GM19043 (cell line): Measurements from ENCODE around the gene KIF5B.
"Not testable (repeated sequence)": the region's sequence is repeated elsewhere in the genome, so short reads cannot be mapped to it uniquely, and the experiment has no call there.

Experiments
- ATAC-seq: cut with Tn5 transposase; IDR thresholded peaks from one replicate; pipeline ENCODE4 v1.9.1; 2021; ENCODE audit warnings: low read depth; ENCODE audit not compliant: unreplicated experiment

Gene KIF5B

DNA sequence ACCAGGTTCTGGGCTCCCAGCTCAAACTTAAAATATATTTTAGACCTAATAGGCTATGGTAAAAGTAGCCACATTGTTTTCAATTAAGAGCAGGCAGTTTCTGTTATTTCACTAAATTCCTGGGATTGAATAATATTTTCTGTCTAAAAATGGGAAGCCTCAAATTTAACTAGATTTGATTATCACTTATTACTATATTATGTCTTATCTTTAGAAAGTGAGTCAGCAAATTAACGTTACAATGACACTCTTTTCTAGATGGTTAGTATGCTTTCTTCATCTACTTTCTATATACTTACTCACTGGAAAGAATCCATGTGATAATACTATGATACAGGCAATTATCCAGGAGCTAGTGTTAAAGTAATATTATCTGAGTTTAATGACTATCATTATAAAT, 27.5 kb downstream of the KIF5B start:
- no peak for ATAC-seq

DNA sequence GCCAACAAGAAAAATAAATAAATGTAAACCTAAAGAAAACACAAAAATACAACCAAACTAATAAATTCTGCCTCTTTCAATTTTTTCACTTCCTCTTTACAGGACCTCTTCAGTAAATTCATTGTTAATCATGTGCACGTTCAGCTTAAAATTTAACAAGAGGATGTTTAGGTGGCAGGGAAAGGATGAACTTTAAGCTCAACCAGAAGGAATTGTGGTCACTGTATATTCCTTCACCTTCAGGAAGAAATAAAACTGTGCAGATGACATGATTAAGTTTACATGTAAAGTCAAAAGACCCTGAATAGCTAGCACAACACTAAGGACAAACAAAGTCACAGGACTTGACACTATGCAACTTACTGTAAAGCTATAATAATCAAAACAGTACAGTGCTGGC, 33.0 kb downstream of the KIF5B start:
- no peak for ATAC-seq

DNA sequence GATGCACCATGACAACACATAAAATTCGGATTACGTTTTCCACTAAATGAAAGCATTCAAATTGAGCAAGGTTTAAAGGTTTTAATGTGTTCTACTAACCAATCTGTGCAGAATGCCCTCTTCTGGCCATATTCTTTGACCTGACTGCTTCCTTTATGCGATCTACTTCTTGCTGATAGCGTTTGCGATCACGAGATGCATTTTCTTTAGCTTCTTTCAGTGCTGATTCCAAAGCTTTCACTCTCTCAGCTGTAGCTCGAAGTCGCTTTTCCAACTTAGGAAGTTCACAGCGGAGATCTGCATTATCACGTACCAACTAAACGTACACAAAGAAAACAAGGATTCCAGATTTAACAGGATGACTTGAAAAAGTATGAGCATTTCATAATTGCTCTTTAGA, 39.2 kb downstream of the KIF5B start:
- ATAC-seq: no peak

DNA sequence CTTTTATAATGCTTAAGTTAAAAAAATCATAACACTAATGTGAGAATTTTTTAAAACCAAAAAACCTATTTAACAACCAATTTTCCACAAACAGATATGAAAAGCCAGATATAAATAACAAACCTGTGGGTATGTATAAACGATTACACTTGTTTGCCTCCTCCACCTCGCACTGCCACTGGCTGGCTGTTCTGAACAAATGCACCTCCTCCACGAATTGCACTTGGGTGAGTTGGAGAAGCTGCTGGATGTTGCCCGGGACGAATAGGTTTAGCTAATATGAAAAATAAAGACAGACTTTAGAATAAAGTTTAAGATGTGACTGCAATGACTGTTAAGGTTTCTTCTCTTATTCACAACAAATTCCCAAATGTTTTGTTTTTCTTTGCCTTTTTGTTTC, 40.8 kb downstream of the KIF5B start:
- no peak for ATAC-seq

DNA sequence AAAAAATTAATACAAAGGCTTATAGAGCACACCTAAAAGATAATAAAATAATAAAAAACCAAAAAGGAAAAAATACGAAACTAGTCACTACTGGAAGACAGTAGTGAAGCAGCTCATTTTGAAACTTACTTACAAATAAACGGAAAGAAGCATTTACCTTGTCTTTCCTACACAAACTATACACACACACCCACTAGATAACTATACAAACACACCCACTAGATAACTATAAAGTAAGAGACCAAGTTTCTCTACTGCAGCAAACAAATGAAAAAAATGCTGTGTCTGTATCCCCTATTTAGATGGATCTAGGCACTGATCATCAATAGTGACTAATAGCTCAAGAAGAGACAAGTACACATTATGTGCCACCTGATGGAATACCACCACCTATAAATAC, 49.2 kb downstream of the KIF5B start:
- no peak for ATAC-seq

DNA sequence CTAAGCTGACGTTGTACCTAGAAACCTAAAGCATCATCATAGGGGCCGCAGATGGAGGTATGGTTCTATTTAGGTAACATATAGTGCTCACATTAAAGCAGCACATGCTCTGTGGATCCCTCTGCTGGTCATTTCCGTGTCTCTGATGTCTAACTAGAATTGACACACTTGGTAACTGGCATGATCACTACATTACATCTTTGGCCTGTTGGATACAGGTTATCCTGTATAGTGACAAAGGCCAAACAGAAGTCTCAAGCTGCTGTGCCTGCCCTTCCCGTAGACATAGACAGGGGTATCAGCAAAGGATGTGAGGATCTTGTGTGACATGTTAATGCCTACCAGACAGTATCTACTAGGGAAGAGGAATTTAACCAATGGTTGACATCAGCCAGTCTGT, 51.2 kb downstream of the KIF5B start:
- peak; percentile 66 for ATAC-seq

DNA sequence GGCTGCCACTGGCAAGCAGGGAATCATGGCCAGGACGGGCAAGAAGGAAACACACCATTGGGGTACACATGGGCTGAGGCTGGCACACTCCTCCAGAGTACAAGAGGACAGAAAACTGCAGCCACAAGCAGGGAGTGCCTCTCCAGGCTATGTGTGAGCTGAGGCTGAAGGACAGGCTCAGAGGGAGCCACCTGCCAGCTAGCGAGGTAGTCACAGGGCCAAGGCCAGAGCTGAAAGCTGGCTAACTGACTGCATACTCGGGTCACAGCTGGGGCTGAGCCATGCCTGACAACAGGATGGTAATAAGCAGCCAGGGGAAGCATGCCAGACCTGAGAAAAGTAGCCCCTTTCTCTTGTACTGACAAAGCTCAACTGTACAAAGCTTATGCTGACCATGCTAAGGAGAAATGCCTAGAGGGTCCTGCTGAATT, 52.0 kb downstream of the KIF5B start:
- no peak for ATAC-seq

DNA sequence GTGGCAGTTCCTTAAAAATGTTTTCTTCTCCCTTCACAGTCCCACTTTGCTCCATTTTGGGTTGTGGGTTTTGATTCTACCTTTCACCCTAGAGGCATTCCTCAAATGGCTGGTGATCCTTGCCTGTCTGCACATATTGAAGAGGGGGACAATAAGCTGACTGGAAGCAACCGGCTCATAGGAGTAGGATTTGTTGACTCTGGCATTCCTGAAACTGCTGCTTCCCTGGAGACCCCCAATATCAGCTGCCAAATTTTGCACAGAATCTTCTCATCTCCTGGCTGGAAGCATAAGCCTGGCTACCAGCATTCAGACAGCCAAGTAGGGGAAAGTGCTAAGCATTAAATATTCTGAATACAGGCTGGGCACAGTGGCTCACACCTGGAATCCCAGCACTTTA, 53.7 kb downstream of the KIF5B start:
- no peak for ATAC-seq

DNA sequence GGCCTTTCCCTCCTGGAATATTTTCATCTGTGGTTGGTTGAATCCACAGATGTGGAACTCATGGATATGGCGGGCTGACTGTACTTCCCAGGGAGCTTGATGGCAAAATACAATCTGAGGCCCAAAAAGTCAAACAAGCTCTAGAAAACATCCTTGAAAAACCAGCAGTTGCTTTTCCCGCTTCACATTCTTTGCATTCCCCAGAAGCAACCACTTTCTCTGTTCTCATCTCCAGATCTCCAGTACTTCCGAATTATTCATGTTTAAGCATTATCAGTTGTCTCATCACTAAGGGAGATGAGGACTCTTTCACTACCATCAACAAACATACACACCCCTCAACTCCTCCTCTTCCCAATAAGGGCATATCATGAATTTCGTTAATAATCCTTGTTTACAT, 55.3 kb downstream of the KIF5B start:
- no peak for ATAC-seq

DNA sequence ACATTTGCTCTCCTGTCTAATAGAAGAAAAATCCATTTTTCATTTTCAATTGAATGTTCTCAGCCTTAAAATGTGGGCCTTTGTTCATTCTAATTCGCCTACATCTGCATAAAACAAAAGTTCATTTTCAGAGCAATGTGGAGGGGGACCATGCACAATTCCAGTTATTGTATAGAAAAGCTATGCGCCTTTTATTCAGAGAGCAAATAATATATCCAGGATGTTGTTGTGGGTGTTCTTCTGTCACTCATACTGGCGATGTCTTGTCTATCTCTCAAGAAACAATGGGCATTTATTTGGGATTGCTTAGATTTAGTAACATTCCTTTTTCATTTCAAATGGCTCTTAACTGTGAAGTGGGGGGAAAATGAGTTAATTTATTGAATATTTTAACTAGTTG, 56.4 kb downstream of the KIF5B start:
- ATAC-seq: no peak

DNA sequence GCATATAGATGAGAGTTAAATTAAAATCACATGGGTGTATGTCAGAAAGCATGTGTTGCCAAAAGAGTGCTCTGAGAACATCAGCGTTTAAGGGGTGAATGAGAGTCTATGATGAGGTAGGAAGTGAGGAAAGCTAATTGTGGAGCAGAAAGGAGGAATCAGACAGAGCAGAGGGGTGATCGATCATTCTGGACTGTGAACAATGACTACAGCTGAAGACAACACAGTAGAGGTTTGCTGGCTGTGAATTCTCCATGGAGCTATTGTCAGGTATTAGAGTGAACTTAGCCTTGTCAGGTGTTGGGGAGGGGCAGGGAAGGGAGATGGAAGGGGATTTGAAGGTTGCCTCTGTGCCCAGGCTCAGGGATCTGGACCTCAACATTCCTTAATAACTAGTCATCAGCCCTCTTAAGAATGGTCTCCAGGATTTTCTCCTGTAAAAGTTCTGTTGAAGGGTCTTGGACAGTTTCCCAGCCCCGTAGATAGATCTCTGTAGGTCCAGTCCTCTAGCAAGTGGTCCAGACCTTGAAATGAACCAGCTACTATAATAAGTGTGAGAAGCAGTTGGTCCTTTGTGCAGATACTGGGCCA, 57.1 kb downstream of the KIF5B start:
- no peak for ATAC-seq

DNA sequence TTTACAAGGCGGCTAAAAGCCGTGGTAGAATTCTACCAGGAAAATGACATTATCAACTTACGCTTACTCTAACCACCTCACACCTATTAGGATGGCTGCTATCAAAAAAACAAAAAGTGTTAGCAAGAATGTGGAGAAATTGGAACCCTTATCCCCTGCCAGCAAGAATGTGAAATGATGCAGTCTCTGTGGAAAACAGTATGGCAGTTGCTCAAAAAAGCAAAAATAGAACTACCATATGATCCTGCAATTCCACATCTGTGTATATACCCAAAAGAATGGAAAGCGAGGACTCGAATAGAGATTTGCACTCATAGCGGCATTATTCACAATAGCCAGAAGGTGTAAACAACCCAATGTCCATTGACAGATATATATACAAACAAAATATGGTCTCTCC, 61.3 kb downstream of the KIF5B start:
- ATAC-seq: no peak

DNA sequence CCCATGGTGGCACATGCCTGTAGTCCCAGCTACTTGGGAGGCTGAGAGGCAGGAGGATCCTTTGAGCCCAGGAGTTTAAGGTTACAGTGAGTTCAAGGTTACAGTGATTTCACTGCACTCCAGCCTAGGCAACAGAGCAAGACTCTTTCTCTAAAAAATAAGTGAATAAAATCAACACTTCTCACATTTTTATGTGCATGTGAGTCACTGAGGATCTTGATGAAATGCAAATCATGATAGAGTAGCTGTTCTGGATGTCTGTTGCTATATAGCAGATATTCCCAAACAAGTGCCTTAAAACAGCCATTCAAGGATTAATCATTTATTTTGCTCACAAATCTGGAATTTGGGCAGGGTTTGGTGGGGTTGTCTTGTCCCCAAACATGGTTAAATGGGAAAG, 65.3 kb downstream of the KIF5B start:
- no peak for ATAC-seq

DNA sequence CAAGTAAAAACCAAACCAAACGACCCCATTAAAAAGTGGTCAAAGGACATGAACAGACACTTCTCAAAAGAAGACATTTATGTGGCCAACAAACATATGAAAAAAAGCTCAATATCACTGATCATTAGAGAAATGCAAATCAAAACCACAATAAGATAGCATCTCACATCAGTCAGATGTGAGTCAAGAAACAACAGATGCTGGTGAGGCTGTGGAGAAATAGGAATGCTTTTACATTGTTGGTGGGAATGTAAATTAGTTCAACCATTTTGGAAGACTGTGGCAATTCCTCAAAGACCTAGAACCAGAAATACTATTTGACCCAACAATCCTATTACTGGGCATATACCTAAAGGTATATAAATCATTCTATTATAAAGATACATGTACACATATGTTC, 68.4 kb downstream of the KIF5B start:
- ATAC-seq: not testable (repeated sequence)

DNA sequence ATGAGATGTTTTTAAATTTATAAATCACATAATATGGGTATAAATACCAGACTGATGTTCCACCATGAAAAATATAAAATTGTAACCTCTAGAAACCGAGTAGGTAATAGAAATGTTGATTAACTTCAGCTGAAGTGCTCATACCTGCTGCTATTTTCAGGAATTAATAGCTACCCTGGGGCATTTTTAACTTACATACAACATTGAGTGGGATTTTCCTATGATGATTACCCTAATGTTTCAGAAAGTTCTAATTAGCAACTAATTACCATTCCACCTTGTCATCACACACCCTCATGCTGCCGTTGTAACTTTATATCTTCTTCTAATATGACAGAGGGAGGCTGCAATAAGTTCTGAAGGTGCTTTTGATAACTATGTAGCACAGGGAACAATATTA, 74.1 kb downstream of the KIF5B start:
- no peak for ATAC-seq

DNA sequence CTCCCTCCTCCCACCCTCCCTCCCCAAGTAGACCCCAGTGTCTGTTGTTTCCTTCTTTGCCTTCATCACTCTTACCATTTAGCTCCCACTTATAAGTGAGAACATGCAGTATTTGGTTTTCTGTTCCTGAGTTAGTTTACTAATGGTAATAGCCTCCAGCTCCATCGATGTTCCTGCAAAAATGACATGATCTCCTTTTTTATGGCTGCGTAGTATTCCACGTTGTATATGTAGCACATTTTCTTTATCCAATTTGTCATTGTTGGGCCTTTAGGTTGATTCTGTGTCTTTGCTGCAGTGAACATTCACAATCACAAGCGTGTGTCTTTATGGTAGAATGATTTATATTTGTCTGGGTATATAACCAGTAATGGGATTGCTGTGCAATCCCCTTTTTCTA, 75.8 kb downstream of the KIF5B start:
- ATAC-seq: no peak

DNA sequence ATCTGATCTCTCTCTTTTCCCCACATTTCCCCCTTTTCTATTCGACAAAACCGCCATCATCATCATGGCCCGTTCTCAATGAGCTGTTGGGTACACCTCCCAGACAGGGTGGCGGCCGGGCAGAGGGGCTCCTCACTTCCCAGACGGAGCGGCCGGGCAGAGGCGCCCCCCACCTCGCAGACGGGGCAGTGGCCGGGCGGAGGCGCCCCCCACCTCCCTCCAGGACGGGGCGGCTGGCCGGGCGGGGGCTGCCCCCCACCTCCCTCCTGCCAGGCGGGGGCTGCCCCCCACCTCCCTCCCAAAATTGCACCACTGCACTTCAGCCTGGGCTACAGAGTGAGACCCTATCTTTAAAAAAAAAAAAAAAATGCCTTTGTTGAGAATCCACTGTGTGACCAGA, 77.2 kb downstream of the KIF5B start:
- not testable (repeated sequence) for ATAC-seq

DNA sequence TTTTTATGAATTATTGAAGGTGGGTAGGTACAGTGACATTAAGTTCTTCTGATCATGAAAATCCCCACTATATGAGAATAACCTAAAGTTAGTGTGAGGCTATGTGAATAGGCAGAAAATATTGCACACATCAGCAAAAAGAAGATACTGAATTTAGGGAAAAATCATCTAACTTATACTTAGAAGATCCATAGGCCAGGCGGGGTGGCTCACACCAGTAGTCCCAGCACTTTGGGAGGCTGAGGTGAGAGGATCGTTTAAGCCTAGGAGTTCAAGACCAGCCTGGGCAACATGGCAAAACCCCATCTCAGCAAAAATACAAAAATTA, 78.1 kb downstream of the KIF5B start:
- no peak for ATAC-seq

DNA sequence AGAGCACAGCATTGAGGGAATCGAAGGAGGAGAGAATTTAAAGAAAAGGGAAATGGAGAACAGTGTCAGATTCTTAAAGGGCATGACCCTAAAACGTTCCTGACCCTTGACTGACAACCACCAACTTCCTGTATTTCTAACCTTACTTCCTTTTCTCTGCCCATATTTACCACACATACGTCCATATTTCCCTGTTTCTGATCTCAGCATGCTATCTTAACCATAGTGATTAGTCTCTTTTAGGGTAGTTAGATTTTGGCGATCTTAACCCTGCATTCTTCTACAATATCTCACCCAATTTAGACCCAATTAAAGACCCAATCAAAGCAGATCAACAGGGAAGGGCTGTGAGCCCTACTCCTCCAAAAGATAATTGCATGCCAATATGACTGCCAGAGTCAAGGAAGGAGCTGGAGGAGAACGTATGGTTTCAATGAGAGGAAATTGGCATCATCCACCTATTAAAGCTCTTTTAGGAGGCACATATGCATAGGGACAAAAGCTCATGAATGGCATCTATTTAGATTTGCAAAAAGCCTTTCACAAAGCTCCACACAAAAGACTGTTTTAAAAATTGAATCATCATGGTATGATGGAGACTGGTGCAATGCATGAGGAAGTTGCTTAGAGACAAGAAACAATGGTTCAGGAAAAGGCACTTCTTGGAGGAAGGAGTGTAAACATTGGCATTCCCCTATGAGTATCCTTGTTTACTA, 78.6 kb downstream of the KIF5B start:
- no peak for ATAC-seq

DNA sequence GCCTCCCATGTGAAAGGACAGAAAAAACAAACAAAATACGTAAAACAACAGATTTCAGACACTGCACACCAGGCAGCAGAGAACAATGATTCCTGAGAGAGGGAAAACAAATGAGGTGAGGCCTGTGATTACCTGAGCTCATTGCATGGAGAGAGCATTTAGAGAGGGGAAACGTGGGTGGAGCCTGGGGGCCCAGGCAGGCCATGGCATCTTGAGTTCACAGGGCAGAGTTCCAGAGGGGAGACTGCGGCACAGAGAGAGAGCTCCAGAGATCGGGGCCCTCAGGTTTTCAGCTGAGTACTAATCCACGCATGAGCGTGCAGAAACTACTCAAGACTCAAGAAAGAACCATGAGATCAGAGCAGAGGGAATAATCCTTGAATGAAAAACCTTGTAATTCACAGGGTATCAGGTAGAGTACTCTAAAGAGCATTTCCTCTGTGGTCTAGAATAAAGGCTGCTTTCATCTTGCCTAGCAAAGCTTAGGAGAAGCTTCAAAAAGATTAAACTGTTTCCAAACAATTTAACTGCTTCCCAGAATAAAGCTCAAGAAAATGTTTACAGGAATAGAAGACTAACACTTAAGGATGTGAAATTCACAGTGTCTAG, 81.0 kb downstream of the KIF5B start:
- ATAC-seq: no peak

DNA sequence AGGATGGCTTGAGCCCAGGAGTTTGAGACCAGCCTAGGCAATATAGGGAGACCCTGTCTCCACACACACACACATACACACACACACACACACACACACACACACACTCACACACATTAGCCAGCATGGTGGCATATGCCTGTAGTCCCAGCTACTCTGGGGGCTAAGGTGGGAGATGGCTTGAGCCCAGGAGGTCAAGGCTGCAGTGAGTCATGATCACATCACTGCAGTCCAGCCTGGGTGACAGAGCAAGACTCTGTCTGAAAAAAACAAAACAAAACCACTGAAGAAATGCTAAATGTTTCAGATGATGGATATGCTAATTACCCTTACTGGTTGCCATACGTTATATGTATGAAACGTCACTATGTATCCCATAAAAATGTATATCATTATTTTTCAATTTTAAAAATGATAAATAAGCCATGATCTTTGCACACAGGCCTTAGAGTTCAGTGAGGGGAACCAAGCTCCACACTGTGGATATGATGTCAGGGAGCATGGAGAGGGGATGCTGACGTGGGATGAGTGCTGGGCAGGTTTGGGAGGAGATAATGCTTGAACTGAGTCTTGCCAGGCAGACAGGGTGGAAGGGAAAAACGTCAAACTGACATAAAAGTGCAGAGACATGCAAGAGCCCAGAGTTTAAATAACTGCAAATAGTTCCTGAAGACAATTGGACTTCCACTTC, 81.6 kb downstream of the KIF5B start:
- ATAC-seq: no peak

DNA sequence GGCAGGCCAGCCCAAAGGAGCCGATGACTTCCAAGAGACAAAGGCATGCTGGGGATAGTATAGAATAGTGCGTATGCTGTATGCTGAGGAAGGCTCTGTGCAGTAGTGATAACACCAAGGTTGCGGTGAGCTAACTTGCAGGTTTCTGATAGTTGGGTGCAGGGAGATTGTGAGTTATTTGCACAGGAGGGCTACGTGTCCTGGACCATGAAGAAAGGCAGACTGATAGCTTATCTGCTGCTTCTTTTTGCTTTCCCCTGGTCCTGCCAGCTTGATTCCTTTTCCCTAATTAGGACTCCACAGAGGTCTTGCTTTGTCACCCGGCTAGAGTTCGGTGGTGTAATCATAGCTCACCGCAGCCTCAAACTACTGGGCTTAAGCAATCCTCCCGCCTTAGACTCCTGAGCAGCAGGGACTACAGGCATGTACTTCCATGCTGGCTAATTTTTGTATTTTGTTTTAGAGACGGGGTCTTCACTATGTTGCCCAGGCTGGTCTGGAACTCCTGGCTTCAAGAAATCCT, 83.6 kb downstream of the KIF5B start:
- ATAC-seq: no peak
